Stimulated activated CD8-positive, alpha-beta memory T cell treated with anti-CD3 and anti-CD28 coated beads, Interleukin-15, amount 100 ng/mL, for 1 hour (primary cell): ENCODE results near the gene PLEKHA5.
"Not testable (repeated sequence)": the region's sequence is repeated elsewhere in the genome, so short reads cannot be mapped to it uniquely, and the experiment has no call there.

Experiments
- DNase-seq: peaks from one replicate; pipeline ENCODE4 v3.0.0-alpha.2; 2020; ENCODE audit warnings: low read depth

The PLEKHA5 gene

DNA sequence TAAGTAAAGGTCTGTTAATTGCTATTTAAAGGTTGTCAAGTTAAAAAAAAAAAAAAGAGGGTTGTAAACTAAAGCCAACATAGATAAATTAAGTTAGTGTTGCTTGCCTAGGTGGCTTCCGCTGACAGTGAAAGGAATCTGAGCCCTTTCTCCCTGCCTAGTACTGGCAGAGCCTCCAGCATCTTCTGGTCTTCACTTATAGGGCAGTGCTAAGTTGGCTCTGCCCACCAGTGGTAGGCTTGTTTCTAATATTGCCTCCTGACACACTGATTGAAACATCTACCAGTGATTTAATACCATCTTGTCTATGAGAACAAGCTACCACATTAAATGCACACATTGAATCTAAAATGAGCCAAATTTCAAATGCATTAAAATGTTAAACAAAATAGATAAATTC is 39.7 kb downstream of the PLEKHA5 start:
- DNase-seq, result no peak

DNA sequence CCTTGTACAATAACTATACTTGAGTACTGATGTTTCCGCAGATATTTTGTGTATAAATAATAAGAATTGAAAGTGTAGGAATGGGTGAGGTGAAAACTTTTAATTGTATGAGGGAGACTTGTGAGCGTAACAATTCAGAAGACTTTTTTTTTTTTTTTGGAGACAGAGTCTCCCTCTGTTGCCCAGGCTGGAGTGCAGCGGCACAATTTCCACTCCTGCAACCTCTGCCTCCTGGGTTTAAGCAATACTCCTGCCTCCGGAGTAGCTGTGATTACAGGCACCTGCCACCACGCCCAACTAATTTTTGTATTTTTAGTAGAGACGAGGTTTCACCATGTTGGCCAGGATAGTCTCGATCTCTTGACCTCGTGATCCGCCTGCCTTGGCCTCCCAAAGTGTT is 40.8 kb downstream of the PLEKHA5 start:
- DNase-seq, result not testable (repeated sequence)

DNA sequence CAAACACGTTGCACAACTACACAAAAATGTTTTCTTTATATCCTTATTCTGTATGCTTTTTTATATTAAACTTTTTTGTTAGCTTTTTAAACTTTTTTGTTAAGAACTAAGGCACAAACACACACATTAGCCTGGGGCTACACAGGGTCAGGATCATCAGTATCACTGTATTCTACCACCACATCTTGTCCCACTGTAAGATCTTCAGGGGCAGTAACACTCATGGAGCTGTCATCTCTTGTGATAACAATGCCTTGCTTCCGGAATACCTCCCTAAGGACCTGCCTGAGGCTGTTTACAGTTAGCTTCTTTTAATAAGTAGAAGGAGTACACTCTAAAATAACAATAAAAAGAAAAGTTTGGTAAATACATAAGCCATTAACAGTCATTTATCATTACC is 42.2 kb downstream of the PLEKHA5 start:
- no peak for DNase-seq

DNA sequence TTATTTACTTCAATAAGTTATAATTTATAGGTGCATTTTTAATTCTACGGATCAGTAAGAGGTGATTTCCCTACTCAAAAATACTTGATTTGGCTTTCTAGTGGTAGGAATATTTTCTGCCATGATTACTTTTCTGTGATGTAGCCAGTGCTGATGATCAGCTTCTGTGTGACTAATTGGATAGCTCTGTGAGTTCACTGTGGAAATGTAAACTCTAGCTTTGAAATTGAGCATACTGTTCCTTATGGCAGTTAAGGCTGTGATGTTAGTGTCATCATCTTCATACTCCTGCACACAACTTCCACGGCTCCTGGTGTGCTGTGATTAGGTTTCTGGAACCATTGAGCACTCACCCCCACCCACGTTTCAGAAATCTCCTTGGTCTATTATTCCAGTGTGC is 48.2 kb downstream of the PLEKHA5 start:
- no peak for DNase-seq

DNA sequence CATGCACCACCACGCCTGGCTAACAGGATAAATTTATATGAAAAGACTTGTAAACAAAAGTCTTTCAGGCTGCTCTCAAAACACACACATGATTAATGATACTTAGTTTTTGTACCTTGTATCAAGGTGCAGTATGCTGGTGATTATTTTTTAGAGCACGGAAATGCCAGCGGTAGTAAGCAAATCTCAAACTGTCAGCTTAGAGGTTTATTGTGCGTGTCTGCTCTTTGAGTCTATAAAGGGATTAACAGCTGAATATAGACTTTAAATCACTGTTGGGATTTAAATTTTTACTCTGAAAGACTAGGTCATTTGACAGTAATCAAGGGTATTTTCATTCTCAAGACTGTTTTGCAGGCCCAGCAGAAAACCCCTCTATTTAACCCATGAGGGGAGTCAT is 50.5 kb downstream of the PLEKHA5 start:
- DNase-seq, result no peak

DNA sequence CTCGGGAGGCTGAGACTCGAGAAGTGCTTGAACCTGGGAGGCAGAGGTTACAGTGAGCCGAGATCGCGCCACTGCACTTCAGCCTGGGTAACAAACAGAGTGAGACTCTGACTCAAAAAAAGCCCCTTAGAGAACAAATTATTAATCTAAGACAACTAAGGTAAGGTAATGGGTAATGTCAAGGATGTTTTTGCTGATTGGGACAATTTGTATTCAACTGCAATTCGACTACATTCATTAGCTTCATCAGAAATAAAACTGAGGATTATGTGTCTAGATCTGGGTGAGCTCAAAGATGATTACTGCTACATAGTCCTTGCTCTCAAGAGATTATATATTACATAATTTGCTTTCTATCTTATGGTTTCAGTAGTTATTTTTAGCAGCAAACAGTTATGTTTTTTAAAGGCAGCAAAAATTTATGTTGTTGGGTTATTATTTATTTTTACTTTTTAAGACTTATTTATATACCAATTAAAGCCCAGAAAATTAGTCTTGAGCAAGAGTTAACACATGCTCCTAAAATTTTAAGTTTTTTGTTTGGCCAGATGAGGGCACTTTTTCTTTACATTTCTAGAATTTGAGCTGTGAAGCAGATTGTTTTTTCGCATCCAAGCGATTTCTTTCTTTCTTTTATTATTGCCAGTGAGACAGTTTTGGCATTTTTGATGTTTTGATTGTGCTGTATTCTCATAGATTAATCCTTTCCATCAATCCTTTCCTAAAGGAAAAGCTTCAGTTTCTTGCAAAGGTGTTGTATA is 52.3 kb downstream of the PLEKHA5 start:
- DNase-seq, result no peak

DNA sequence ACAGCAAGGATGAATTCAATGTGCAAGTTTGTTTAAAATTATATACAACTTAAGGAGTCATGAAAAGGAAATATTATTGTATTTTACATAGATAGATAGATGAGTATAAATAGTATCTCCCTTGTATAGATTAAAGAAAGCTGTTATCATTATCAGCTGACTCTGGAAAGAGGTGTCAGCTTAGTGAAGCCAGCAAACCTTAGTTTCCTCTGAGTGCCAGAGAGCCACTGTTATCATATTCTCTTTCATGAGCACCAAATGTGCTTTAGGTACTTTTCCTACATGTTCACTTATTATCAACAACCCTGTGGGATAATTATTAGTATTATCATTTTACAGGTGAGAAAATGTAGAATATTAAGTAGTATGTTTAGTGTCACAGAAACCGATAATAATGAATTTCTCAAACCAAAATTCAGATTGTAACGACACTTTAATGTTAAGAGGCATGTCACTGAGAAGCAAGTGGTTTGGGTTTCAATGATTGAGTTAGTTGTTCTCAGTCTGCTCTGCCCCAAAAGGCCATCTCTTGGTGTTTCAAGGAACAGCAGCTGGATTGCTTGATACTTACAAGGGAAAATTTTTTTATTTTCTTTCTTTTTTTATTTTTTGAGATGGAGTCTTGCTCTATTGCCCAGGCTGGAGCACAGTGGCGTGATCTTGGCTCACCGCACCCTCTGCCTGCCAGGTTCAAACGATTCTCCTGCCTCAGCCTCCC is 53.7 kb downstream of the PLEKHA5 start:
- DNase-seq, result no peak

DNA sequence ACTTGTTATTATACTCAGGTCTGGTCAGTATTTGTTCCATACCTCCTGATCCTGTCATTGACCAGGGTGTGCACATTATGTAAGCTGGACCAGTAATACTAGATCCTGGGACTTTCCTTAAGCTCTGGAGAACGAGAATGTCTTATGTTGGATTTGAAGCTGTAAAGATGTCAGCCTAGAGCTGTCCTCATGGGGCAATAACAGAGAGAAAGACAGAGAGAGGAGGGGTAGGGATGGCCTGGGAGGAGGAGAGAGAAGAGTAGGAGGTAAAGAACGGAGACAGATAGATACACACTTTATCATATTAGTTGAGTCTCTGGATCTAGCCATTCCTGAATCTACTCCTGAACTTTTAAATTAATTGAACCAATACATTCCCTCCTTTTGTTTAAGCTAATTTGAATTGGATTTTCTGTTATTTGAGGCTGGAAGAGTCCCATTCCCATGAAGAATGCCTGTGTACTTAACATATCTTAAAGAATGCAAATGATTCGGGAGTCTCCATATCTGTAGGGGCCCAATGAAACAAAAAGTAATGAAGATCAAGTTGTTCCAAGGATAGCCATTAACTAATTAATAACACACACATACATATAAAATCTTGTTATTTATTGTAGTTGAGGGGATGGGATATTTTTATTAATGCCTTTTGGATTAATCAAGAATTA is 55.9 kb downstream of the PLEKHA5 start:
- DNase-seq, result no peak

DNA sequence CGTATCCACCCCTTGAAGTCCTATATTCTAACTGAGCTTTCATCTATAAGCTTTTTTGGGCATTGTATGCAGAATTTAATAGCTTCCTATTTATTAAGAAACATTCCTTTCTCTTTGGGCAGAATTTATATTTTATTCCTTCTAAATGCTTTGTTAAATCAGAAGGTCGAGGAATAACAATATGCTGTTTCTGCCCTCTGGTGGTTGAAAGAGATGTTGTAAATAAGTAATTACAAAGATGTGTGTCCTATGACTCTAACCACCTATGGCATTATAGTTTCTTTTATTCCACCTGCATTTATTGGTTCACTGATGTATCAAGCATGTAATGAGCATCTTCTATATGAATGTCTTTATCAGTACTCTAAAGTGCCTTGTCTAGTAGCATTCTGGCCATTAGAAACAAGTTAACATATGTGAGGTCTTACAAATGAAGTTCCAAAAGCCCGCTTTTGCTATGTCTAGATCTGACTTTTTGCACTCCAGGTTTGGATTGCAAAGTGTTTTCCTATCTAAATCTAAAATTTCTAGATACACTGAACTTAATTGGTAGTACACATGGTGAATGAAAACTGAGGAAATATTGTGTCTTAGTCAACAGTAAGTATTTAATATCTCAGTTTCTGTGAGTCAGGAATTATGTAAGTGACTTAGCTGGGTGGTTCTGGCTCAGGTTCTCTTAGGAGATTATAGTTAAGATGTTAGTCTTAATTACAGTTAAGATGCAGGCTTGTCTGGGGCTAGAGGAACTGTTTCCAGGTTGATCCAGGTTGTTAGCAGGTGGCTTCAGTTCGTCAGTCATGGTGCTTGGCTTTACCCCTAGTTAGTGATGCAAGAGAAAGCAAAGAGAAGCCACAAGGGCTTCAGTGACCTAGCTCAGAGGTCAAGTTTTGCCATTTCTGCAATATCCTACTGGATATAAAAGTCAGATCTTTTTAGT is 57.5 kb downstream of the PLEKHA5 start:
- DNase-seq, result no peak

DNA sequence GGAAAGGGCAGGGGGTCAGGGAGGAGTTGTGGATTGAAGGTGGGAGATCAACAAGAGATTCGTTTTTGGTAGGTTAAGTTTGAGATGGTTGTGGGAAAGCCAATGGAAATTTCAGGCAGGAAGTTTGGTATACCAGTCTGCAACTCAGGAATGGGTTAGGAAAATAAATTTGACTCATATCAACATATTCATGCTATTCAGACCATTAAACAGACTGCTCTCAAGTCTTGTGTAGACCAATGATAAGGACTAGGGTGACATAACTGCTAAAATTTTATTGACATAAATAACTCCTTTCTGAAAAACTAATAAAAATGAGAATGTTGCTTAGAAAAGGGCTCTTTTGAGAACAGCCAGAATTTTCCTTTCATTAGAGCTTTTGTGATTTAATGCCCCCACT is 60.0 kb downstream of the PLEKHA5 start:
- no peak for DNase-seq

DNA sequence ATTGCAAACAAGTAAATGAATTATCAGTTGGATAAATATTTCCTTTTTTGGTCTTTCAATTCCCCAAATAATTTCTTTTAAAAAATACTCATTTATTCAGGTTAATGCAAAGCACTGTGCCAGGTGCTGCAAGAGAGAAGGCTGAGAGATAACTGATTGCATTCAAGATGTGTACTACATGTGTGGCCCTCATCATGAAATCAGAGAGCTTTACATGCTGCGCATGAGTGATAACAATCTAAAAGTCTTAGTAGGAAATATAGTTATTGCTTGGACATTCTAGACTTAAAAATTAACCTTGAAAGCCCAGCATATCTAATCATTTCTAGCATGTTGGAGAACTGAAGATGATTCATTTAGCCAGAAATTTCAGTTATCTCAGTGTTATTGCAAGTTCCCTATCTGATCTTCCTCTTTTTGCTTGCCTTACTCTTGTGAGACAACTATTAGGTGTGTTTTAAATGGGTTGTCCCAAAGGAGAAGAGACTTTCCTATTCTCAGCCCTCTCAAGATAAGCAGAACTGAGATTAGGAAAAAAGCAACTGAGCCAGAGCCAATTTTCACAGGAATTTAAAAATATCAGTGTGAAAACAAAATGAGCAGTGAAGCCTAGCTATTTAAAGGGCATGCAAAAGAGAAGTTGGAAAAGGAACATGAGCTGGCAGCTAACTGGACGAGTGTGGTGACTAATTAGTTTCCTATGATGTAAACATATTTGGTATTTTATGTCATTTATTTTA is 60.9 kb downstream of the PLEKHA5 start:
- DNase-seq, result no peak

DNA sequence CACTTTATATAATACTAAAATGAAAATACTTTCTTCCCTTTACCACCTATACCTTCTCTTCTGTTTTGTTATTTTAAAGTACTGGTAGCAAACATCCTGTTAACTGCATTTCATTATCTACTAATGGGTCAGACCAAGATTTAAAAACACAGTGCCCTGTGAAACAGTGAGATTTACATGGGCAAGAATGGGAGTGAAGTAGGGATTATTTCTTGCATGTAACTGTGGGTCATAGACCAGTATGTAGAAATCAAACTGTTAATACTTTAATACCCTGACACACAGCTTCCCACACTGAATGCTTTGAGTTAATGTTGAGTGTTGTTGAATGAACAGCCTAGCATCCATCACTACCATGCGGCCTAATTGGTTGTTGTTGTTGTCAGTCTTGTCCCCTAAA is 61.6 kb downstream of the PLEKHA5 start:
- DNase-seq, result no peak

DNA sequence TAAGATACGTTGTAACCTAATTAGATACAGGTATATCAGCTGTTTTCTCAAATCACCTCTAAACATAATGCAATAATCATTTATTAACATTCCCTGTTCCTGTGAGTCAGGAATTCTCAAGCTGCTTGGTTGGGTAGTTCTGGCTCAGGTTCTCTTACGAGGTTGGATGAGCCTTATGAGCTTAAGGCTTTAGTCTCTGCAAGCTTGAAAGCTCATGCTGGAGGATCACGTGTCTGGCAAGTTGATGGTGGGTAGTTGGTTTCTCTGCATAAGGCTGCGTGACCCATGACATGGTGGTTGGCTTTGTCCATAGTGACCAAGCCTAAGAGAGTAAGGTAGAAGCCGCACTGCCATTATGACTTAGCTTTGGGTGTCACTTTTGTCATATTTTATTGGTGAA is 62.0 kb downstream of the PLEKHA5 start:
- DNase-seq, result no peak

DNA sequence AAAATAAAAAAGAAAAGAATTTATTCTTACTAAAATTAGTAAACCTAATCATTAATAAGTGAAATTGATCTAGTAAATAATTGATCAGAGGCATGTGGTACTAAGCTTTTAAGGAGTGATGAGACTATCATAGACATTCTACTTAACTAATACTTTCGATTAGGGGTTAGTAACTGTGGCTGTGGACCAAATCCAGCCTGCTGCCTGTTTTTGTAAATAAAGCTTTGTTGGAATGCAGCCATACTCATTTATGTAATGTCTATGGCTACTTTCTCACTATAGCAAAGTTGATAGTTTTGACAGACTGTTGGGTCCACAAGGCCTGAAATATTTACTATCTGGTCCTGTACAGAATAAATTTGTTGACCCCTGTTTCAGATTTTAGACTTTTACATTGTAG is 63.2 kb downstream of the PLEKHA5 start:
- DNase-seq, result no peak

DNA sequence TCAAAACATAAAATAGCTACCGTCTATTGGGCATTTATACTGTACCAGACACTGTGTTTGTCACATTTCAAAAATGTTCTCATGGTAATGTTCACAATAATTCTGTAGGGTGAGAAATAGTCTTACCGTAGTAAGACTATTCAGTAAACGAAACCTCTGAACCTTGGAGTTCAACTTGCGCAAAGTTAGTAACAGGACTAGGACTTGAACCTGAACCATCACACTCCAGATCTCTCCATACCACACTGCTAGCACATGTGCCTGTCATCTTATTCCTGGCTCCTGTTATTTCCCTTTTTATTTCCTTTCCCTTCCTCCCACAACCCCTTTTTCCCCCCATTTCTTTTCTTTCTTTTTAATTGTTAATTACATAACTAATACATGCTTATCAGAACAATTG is 65.4 kb downstream of the PLEKHA5 start:
- no peak for DNase-seq

DNA sequence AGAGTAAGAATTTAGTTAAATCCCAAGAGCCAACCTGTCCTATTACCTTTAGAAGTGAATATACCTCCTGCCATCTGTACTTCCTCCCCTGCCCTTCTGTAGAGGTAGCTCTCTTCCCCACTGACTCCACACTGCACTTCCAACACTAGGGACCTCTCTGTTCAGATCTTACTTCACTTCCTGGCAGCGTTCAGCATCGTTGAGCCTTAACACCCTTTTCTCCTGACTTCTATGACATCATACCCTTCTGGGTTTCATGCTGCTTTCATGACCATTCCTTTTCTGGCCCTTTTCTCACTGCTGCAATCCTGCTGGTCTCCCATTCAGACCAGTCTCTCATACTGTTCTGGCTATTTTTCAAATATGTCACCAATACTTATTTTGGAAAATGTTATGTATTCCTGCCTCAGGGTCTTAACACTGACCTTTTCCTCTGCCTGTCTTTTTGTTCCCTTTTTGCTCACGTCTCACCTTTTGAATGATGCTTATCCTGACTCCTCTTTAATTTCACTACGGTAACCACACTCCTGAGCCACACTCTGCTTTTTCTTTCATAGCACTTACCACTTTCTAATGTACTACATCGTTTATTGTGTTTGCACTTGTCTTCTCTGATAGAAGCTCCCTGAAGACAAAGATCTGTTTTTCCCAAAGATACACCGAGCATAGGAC is 67.6 kb downstream of the PLEKHA5 start:
- no peak for DNase-seq

DNA sequence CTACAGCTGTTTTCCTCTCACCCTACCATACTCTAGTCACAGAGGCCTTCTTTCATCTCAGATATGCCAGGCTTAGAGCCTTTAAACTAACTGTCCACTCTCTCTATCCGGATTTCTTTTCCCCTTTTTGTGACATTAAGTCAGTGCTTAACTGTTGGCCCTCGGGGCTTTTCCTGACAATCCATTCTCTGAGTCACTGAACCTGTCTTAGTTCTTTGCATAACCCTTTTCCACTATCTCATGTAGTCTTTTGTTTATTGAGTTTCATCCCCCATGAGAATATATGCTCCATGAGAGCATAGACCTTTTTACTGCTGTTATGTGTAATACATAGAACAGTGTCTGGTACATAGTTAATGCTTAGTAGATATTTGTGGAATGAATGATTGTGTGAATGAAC is 68.7 kb downstream of the PLEKHA5 start:
- DNase-seq, result no peak

DNA sequence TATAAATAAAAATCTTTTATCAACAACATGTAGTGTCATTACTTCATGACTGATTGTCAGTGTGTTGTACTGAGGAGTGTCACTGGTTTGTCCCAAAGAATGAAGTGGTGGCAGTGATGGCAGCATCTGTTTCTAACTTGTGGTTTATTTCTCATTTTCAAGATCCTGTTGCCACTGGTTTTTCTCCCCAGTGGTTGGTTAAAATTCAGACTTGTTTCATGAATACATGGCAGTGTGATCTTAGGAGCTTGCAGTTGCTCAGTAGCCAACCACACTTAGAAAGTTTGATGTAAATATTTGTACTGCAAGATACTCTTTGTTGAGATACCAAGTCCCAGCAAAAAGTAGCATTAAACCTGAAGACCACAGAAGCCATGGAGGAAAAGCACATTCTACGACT is 69.8 kb downstream of the PLEKHA5 start:
- no peak for DNase-seq

DNA sequence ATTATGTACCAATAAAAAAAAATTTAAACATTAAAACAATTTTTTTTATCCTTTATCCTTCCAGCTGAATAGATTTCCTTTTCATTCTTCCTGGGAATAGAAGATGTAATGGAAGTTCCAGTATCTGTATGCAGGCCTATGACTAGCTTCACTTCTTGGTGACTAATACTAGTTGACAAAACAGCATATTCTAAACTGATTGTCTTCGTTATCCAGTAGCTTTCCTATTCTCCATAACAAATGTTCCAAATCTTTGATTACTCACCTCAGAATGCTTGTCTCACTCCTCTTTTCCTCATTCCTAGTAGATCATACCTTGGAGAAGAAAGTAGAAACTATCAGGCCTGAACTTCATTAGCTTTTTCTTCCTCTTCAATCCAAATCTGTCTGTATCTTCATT is 70.7 kb downstream of the PLEKHA5 start:
- DNase-seq, result no peak

DNA sequence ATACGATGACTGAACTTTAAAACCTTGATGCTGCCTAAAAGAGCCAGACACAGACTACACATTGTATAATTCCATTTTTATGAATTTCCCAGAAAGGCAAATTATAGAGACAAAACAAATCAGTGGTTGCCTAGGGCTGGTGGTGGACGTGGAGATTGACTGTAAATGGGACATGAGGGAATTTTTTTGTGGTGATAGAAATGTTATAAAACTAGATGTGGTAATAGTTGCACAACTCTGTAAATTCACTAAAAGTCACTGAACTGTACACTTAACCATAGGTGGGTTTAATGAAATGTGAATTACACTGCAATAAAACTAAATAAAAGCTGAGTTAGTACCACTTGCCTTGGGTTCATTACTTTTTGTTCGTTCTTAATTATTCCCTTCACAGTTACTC is 72.1 kb downstream of the PLEKHA5 start:
- no peak for DNase-seq

DNA sequence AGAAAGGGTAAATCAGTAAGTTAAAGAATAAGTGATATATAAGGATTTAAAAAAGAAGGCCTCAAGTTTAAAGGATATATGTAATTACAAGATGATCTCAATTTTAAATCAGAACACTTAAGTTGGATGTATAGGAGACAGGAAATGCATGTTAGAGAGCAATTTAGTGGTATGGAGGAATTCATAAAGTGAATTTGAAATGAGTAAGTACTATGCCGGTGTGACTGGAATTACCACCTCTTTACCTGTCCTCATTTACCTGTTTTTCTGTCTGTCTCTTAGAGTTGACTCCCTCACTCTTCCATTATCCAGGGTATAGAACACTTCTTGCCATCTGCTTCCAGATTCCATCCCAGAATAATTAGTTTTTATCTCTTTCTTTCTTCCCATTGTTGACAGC is 73.5 kb downstream of the PLEKHA5 start:
- no peak for DNase-seq
